ENCODE data around the gene COL1A2. TPM values are rescaled to one million over a fixed set of nuclear protein-coding genes. Genes with fewer than 3 reads are reported as not detected.

Gene COL1A2
- total RNA-seq, 6 donors from 2014 or later = 40.0 to 607 (median 204) TPM

- no peak for ATAC-seq (ENCODE audit: low FRiP score in 2 of 2)
- Histone ChIP-seq H3K9me3 (no peaks in the 10 kb centered on the region), H3K4me1 (no peaks in the 10 kb centered on the region), H3K36me3 (peaks cover 0 to 32% (median 0%) of the 10 kb centered on the region in 4 donors), H3K27ac (no peak overlapping the region), H3K4me3 (no peak overlapping the region), H3K27me3 (no peaks in the 10 kb centered on the region)
- DNase-seq = no peak
- TF ChIP-seq CTCF (IDR thresholded peaks at IDR 0.05) (no peak), EP300 (IDR thresholded peaks at IDR 0.05) (no peak), POLR2AphosphoS5 (IDR thresholded peaks at IDR 0.05) (no peak), POLR2A (IDR thresholded peaks at IDR 0.05) (no peak)
- 85 to 86% methylated on average over 12 of the region's 12 CpGs for WGBS, 2 donors
Observed at GRCh38 chr7:94426980-94427875, 32.5 kb downstream of the COL1A2 start.

GRCh38 chr7:94429153-94429552 is 34.5 kb downstream of the COL1A2 start:
- DNase-seq (no peak), ATAC-seq (ENCODE audit: low FRiP score in 2 of 2) (no peak)
- Histone ChIP-seq H3K9me3 (no peaks in the 10 kb centered on the region), H3K4me3 (no peak overlapping the region), H3K27ac (no peak overlapping the region), H3K4me1 (no peaks in the 10 kb centered on the region), H3K27me3 (no peaks in the 10 kb centered on the region), H3K36me3 (peaks cover 0 to 21% (median 0%) of the 10 kb centered on the region in 4 donors)
- TF ChIP-seq POLR2AphosphoS5 (IDR thresholded peaks at IDR 0.05) = no peak
- no peak for TF ChIP-seq CTCF (IDR thresholded peaks at IDR 0.05)
- no peak for TF ChIP-seq EP300 (IDR thresholded peaks at IDR 0.05)
- no peak for TF ChIP-seq POLR2A (IDR thresholded peaks at IDR 0.05)
- 84 to 92% methylated on average over 1 of the region's 1 CpG for WGBS, 2 donors

- WGBS, 2 donors = 80 to 85% methylated on average over 1 of the region's 1 CpG
- no peaks in the 10 kb centered on the region for H3K4me1 ChIP-seq
- DNase-seq (no peak), ATAC-seq (ENCODE audit: low FRiP score in 2 of 2) (no peak)
- H3K9me3 ChIP-seq = no peaks in the 10 kb centered on the region
- H3K27me3 ChIP-seq = no peaks in the 10 kb centered on the region
- no peak for TF ChIP-seq EP300 (IDR thresholded peaks at IDR 0.05)
- TF ChIP-seq POLR2A (IDR thresholded peaks at IDR 0.05) = no peak
- TF ChIP-seq POLR2AphosphoS5 (IDR thresholded peaks at IDR 0.05) = no peak
- TF ChIP-seq CTCF (IDR thresholded peaks at IDR 0.05) = no peak
- no peak overlapping the region for H3K4me3 ChIP-seq
- H3K36me3 ChIP-seq = peaks cover 0 to 6% (median 0%) of the 10 kb centered on the region in 4 donors
- no peak overlapping the region for H3K27ac ChIP-seq
Observed at GRCh38 chr7:94431176-94431575, 36.5 kb downstream of the COL1A2 start.

GRCh38 chr7:94431619-94432280 is 37.1 kb downstream of the COL1A2 start:
- Histone ChIP-seq H3K9me3 (no peaks in the 10 kb centered on the region), H3K36me3 (peaks cover 0 to 5% (median 0%) of the 10 kb centered on the region in 4 donors), H3K27ac (no peak overlapping the region), H3K27me3 (no peaks in the 10 kb centered on the region), H3K4me1 (no peaks in the 10 kb centered on the region), H3K4me3 (no peak overlapping the region)
- 87 to 89% methylated on average over 3 of the region's 3 CpGs for WGBS, 2 donors
- DNase-seq (no peak), ATAC-seq (ENCODE audit: low FRiP score in 2 of 2) (no peak)
- TF ChIP-seq EP300 (IDR thresholded peaks at IDR 0.05) (no peak), CTCF (IDR thresholded peaks at IDR 0.05) (no peak), POLR2AphosphoS5 (IDR thresholded peaks at IDR 0.05) (no peak), POLR2A (IDR thresholded peaks at IDR 0.05) (no peak)
